Esophagus squamous epithelium (tissue), 4 donors: ENCODE data around the gene AKR1C3.

ENCODE experiments used
- CTCF ChIP-seq, 6 experiments: fragments of 450-650 bp in 4 of 6; fragments of 200-600 bp in 2 of 6; sonication (generic) in 2 of 6; IDR thresholded peaks; one replicate each; pipeline ENCODE4 v1.5.1; 2016 to 2019; ENCODE audit warnings: antibody characterized with exemption in 6 of 6, mild to moderate bottlenecking in 4 of 6, moderate library complexity in 4 of 6
- POLR2A ChIP-seq, 4 donors: fragments of 450-650 bp; IDR thresholded peaks; one replicate each; pipeline ENCODE4 v1.6.1; 2017; ENCODE audit warnings: antibody characterized with exemption in 4 of 4, mild to moderate bottlenecking in 4 of 4, moderate library complexity in 3 of 4

- TF ChIP-seq POLR2A (IDR thresholded peaks at IDR 0.05) (no peak), CTCF (IDR thresholded peaks at IDR 0.05) (no peak)
These were observed 13.1 kb upstream of the AKR1C3 start for GRCh38 chr10:5081091-5081490.
